GM23248 (cell line): ENCODE data around the gene JARID2.

Experiments
- EZH2 ChIP-seq: fragments of 200-600 bp; sonication (generic); IDR thresholded peaks from 2 replicates; pipeline ENCODE4 v1.6.1; 2018; ENCODE audit warnings: antibody characterized with exemption, mild to moderate bottlenecking; ENCODE audit not compliant: insufficient read depth, poor library complexity, severe bottlenecking
- EZH2phosphoT487 ChIP-seq: fragments of 200-600 bp; sonication (generic); IDR thresholded peaks from 2 replicates; pipeline ENCODE4 v1.6.1; 2018; ENCODE audit warnings: antibody characterized with exemption, moderate library complexity, mild to moderate bottlenecking, low read depth; ENCODE audit not compliant: insufficient read depth

GRCh38 chr6:15444081-15444731 lies 198.3 kb downstream of the JARID2 start:
- TF ChIP-seq EZH2: no peak
- TF ChIP-seq EZH2phosphoT487: no peak
